Measurements from ENCODE around the gene TUT4.
A peak's percentile ranks its signal among the peaks of the same experiment; 100 is the strongest.

TUT4 gene

DNA sequence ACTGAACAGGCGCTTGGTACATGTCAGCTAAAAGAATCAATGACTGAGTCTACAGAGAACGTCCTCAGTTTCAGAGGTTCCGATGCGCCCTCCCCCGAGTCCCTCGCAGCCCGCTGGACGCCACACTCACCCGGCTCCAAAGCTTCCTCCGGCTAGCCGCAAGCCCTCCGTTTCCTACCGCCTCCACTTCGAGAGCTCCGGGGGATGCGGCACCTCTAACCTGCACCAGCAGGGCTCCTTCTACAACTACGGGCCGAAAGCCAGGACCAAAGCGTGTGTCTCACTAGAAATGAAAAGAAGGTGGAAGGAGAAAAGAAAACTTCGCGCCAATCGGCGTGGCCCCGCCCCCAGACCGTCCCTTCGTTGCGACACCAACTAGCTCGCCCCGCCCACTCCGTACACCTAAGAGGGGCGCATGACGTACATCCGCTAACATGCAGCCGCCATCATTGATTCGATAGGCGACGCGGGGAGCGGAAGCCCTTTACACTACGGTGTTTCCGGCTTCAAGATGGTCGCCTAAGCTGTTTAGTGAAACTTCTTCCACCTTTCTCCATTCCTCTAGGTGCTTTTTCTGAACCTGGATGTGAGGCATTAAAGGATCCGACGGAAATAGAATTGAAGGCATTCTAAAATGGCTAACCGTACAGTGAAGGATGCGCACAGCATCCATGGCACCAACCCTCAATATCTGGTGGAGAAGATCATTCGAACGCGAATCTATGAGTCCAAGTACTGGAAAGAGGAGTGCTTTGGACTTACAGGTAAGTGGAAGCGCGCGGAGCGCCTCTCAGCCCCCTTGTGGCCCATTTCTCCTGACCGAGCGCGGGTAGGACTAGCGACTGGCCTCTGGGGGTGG, 148.5 kb downstream of the TUT4 start, which contains the start of the genes ORC1 and PRPF38A:
Gene ORC1, minus strand, starts transcription at position 308 of the 859 bp plus-strand sequence. CDS start 2,200 bp downstream, outside the sequence.
Gene PRPF38A, plus strand, starts transcription at position 487 of the 859 bp plus-strand sequence. Its CDS starts 148 bp downstream, at position 635.
- peak; percentile 97 for DNase-seq (ENCODE audit: low spot score)

DNA sequence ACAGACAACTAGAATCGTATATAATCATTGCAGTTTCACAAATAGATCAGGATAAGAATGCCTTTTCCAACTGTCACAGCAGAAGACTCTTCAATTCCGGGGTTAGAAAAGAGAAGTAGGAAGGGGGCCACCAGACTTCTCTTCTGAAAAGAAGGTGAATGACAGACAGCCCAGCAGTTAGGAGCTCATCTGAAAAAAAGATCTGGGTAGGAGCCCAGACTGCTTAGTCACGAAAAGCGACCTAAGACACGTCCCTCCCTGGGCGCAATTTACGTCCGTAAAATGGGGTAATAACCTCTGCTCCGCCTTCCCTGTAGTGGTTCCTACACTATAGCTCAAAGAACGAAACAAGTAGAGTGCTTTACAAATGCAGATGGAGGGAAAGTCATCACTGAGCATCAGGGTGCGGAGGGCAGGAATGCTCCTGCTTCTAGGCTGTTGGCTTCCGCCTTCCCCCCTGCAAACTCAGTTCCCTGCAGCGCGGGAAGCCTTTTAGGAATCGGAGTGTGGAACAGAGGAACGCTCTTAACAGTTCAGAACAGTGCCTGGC, 149.3 kb downstream of the TUT4 start:
- peak; percentile 72 for DNase-seq (ENCODE audit: low spot score)

DNA sequence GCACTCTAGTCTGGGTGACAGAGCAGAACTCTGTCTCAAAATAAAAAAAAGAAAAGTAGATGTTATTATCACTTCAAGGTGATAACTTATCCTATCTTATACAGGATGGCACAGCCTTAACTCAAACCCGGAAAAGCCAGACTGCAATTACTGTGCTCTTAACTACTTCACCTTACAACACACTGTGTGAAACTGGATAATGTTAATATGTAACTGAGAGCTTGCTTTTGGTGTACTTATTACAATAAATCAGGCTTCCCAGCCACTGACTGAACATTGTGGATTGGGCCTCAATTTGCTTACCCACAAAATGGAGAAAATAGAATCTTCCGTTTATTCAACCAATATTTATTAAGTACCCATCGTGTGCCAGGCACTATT, 150.0 kb downstream of the TUT4 start:
- no peak for DNase-seq (ENCODE audit: low spot score)

DNA sequence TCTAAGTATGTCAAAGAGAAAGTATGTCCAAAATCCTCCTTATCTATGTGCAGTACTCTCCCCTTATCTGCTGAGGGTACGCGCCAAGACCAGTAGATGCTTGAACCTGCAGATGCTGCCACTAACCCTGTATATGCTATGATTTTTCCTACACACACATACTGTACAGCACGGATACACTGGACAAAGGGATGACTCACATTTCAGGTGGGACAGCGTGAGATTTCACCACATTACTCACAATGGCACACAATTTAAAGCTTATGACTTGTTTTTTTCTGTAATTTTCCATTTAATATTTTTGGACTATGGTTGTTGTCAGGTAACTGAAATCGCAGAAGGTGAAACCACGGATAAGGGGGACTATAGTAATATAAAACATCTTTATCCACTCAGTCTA, 152.8 kb downstream of the TUT4 start:
- DNase-seq (ENCODE audit: low spot score): no peak

DNA sequence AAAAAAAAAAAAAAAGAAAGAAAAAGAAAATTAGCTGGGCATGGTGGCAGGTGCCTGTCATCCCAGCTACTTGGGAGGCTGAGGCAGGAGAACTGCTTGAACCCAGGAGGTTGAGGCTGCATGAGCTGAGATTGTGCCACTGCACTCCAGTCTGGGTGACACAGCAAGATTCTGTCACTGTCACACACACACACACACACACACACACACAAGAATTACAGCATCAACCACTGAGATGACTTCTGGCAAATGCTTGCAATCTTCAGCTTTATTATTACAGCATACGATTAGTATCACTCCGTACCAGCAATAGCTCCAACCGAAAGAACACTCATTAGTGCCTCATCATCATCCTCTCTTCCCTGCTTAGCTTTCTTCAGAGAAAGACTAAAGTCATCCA, 153.3 kb downstream of the TUT4 start:
- DNase-seq (ENCODE audit: low spot score): no peak

DNA sequence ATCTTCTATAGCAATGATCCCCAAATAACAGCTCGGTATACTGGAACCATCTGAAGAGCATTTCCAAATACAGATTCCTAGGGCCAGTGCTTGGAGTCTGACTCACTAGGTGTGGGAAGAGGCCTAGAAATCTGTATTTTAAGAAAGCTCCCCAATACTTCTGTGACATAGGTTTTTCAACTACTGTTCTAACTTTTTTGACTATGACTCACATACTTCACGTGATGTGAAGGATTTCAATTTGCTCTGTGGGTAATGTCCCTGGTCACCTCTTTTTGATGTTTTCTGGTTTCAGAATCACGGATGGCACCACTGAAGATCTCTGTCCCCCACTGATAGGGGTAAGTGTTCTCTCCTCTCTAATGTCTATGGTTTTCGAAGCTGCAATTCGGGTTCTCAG, 159.7 kb downstream of the TUT4 start:
- DNase-seq (ENCODE audit: low spot score): no peak

DNA sequence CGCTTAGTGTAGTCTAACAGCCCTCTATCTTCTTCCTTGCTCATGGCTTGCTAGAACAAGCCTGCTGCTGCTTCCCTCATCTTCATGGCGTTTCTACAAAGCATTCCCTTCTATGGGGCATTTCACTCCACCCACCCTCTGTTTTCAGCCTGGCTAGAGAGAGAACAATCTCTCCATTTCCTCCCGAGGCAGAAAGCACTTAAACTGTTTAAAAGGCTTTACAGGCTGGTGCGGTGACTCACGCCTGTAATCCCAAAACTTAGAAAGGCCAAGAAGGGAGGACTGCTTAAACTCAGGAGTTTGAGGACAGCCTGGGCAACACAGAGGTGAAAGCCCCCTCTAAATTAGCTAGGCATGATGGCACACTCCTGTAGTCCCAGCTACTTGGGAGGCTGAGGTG, 166.4 kb downstream of the TUT4 start:
- DNase-seq (ENCODE audit: low spot score): no peak

DNA sequence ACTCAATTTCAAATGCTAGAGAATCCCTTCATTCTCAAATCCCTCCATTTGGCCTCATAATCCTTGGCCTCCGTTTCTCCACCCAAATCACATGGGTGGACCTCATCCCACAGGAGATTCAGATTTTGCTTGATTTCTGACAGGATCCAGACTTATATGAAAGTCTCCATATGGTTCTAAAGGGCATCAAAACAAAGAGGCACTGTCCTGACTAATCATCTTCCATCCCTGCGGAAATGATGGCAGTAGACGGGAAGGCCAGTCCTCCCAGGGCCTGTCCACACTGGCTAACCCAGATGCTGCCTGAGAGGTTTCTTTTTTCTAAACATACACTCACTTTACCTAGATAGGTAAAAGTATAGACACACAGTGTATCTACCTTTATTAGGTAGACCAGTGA, 167.5 kb downstream of the TUT4 start:
- no peak for DNase-seq (ENCODE audit: low spot score)
